ENCODE data around the gene ST6GAL1. TPM values are rescaled to one million over a fixed set of nuclear protein-coding genes. Genes with fewer than 3 reads are reported as not detected.
"Not testable (repeated sequence)": the region's sequence is repeated elsewhere in the genome, so short reads cannot be mapped to it uniquely, and the experiment has no call there.

Gene ST6GAL1
- total RNA-seq = 44.9 and 61.1 TPM in 2 replicates

- DNase-seq (ENCODE audit: low read depth in 2 of 2) = peak; percentile 84 to 89
Measured at GRCh38 chr3:186930143-186930640, at the start of gene ST6GAL1. Gene ST6GAL1 (plus strand): TSS chr3:186930526. CDS start chr3:187042704, 112,178 bp downstream.

GRCh38 chr3:186882150-186882524 lies 48.2 kb upstream of the ST6GAL1 start:
- no peak for DNase-seq (ENCODE audit: low read depth in 2 of 2)

- DNase-seq (ENCODE audit: low read depth in 2 of 2) = peak; percentile 63 to 88
Measured at GRCh38 chr3:186882881-186883685, 47.2 kb upstream of the ST6GAL1 start.

- no peak for DNase-seq (ENCODE audit: low read depth in 2 of 2)
Measured at GRCh38 chr3:186883686-186884058, 46.7 kb upstream of the ST6GAL1 start.

GRCh38 chr3:186884868-186885267 lies 45.5 kb upstream of the ST6GAL1 start:
- DNase-seq (ENCODE audit: low read depth in 2 of 2) = not testable (repeated sequence)

GRCh38 chr3:186886202-186886981 lies 43.9 kb upstream of the ST6GAL1 start:
- no peak for DNase-seq (ENCODE audit: low read depth in 2 of 2)

- not testable (repeated sequence) for DNase-seq (ENCODE audit: low read depth in 2 of 2)
Measured at GRCh38 chr3:186887507-186887938, 42.8 kb upstream of the ST6GAL1 start.

- peak in 1 of 2 donors; percentile 52 for DNase-seq (ENCODE audit: low read depth in 2 of 2)
Measured at GRCh38 chr3:186888569-186888968, 41.8 kb upstream of the ST6GAL1 start.

- DNase-seq (ENCODE audit: low read depth in 2 of 2) = not testable (repeated sequence)
Measured at GRCh38 chr3:186889698-186890097, 40.6 kb upstream of the ST6GAL1 start.

GRCh38 chr3:186890911-186891310 lies 39.4 kb upstream of the ST6GAL1 start:
- no peak for DNase-seq (ENCODE audit: low read depth in 2 of 2)

GRCh38 chr3:186893071-186893470 lies 37.3 kb upstream of the ST6GAL1 start:
- DNase-seq (ENCODE audit: low read depth in 2 of 2) = not testable (repeated sequence)

GRCh38 chr3:186895406-186895805 lies 34.9 kb upstream of the ST6GAL1 start:
- DNase-seq (ENCODE audit: low read depth in 2 of 2) = no peak

GRCh38 chr3:186896006-186896405 lies 34.3 kb upstream of the ST6GAL1 start:
- no peak for DNase-seq (ENCODE audit: low read depth in 2 of 2)

- DNase-seq (ENCODE audit: low read depth in 2 of 2) = no peak
Measured at GRCh38 chr3:186896875-186897274, 33.5 kb upstream of the ST6GAL1 start.

GRCh38 chr3:186901135-186901734 lies 29.1 kb upstream of the ST6GAL1 start:
- DNase-seq (ENCODE audit: low read depth in 2 of 2) = peak in 1 of 2 donors; percentile 47

GRCh38 chr3:186902154-186902553 lies 28.2 kb upstream of the ST6GAL1 start:
- no peak for DNase-seq (ENCODE audit: low read depth in 2 of 2)

GRCh38 chr3:186902713-186903112 lies 27.6 kb upstream of the ST6GAL1 start:
- no peak for DNase-seq (ENCODE audit: low read depth in 2 of 2)

GRCh38 chr3:186903676-186904075 lies 26.6 kb upstream of the ST6GAL1 start:
- not testable (repeated sequence) for DNase-seq (ENCODE audit: low read depth in 2 of 2)

GRCh38 chr3:186907075-186907474 lies 23.3 kb upstream of the ST6GAL1 start:
- not testable (repeated sequence) for DNase-seq (ENCODE audit: low read depth in 2 of 2)

GRCh38 chr3:186909078-186909853 lies 21.1 kb upstream of the ST6GAL1 start:
- DNase-seq (ENCODE audit: low read depth in 2 of 2) = no peak
